ENCODE results near the gene TMEM101.
A peak's percentile ranks its signal among the peaks of the same experiment; 100 is the strongest.

Gene TMEM101

DNA sequence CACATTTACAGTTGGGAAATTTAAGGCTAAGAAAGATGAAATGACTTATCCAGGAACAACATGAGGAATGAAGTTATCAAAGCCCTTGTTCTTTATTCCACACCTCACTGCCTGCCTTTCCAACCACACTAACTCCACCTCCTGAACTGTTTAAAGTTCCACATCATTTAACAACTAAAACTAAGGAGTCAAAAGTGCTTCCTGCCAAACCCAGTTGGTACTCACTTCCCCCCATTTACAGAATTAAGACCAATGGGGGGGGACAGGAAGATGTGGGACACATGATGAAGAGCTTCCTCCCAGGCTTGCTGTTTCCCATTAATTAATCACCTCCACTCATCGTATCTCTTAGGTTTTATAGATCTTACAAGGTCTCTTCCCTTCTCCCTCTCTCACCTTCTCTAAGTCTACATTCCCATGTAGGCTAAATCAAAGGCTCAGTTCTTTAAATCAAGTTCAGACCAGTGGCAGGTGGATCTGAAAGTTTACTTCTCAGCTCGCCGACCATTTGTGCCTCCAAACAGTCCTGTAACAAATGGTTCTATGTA is 19.2 kb upstream of the TMEM101 start:
- no peak overlapping the region for H3K4me3 ChIP-seq (ENCODE audit: low read depth, low read length)
- H3K4me1 ChIP-seq (ENCODE audit: control insufficient read depth, insufficient read depth, low read length), result no peaks in the 10 kb centered on the region
- H3K36me3 ChIP-seq (ENCODE audit: control insufficient read depth in 2 of 2, insufficient read depth in 1 of 2, low read length in 2 of 2), result peaks cover 62 to 77% of the 10 kb centered on the region in 2 experiments
- no peaks in the 10 kb centered on the region for H3K9me3 ChIP-seq (ENCODE audit: control insufficient read depth, insufficient read depth, low read depth, low read length)
- CTCF ChIA-PET, result no interaction called here
- no peak overlapping the region for H3K27ac ChIP-seq (ENCODE audit: extremely low read depth, low read depth, low read length)
- POLR2A ChIA-PET, result no interaction called here
- TF ChIP-seq, protein P1, sequence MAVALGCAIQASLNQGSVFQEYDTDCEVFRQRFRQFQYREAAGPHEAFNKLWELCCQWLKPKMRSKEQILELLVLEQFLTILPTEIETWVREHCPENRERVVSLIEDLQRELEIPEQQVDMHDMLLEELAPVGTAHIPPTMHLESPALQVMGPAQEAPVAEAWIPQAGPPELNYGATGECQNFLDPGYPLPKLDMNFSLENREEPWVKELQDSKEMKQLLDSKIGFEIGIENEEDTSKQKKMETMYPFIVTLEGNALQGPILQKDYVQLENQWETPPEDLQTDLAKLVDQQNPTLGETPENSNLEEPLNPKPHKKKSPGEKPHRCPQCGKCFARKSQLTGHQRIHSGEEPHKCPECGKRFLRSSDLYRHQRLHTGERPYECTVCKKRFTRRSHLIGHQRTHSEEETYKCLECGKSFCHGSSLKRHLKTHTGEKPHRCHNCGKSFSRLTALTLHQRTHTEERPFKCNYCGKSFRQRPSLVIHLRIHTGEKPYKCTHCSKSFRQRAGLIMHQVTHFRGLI (tag by site-specific recombination; IDR thresholded peaks at IDR 0.05), result no peak
- no peak for TF ChIP-seq ZNF23 (tag by site-specific recombination; IDR thresholded peaks at IDR 0.05; ENCODE audit: borderline replicate concordance)
- TF ChIP-seq MEIS1 (CRISPR knock-in tag; IDR thresholded peaks at IDR 0.05; ENCODE audit: borderline replicate concordance), result no peak
- no peak for TF ChIP-seq ZNF501 (tag by site-specific recombination; IDR thresholded peaks at IDR 0.05)
- TF ChIP-seq GLI4 (tag by site-specific recombination; IDR thresholded peaks at IDR 0.05), result no peak
- 0 out of 2 replicates have a peak, but pooled peaks have one; percentile 23 for TF ChIP-seq ZBTB11 (tag by site-specific recombination; conservative IDR thresholded peaks at IDR 0.05; ENCODE audit: low read depth)

GRCh38 chr17:44030482-44030881 is 15.7 kb upstream of the TMEM101 start:
- Histone ChIP-seq H3K4me1 (ENCODE audit: control insufficient read depth, insufficient read depth, low read length) (no peaks in the 10 kb centered on the region), H3K4me3 (ENCODE audit: low read depth, low read length) (no peak overlapping the region), H3K36me3 (ENCODE audit: control insufficient read depth in 2 of 2, insufficient read depth in 1 of 2, low read length in 2 of 2) (peaks cover 38 to 62% of the 10 kb centered on the region in 2 experiments), H3K9me3 (ENCODE audit: control insufficient read depth, insufficient read depth, low read depth, low read length) (no peaks in the 10 kb centered on the region), H3K27ac (ENCODE audit: extremely low read depth, low read depth, low read length) (no peak overlapping the region)
- CTCF ChIA-PET, result interaction anchor here (0.9 to 1.1 kb wide), 3 partner anchors 12 to 87 kb away, joined by 4 to 10 read pairs (median 4); no protein-coding TSS in a partner anchor
- POLR2A ChIA-PET, result no interaction called here
- TF ChIP-seq SP2 (tag by site-specific recombination; IDR thresholded peaks at IDR 0.05) (no peak), ZNF555 (tag by site-specific recombination; conservative IDR thresholded peaks at IDR 0.05) (no peak), GLIS2 (tag by site-specific recombination; IDR thresholded peaks at IDR 0.05) (no peak), ZNF670 (tag by site-specific recombination; IDR thresholded peaks at IDR 0.05; ENCODE audit: low read depth) (no peak), ZNF48 (tag by site-specific recombination; IDR thresholded peaks at IDR 0.05) (no peak), ZNF785 (tag by site-specific recombination; IDR thresholded peaks at IDR 0.05) (no peak), ZNF558 (tag by site-specific recombination; IDR thresholded peaks at IDR 0.05) (no peak), ZSCAN5A (tag by site-specific recombination; IDR thresholded peaks at IDR 0.05) (no peak), MZF1 (tag by site-specific recombination; IDR thresholded peaks at IDR 0.05; ENCODE audit: borderline replicate concordance) (no peak), ZNF624 (tag by site-specific recombination; IDR thresholded peaks at IDR 0.05) (no peak), ZNF157 (tag by site-specific recombination; IDR thresholded peaks at IDR 0.05) (no peak), ZNF239 (tag by site-specific recombination; IDR thresholded peaks at IDR 0.05) (no peak)
- TF ChIP-seq, protein P2, sequence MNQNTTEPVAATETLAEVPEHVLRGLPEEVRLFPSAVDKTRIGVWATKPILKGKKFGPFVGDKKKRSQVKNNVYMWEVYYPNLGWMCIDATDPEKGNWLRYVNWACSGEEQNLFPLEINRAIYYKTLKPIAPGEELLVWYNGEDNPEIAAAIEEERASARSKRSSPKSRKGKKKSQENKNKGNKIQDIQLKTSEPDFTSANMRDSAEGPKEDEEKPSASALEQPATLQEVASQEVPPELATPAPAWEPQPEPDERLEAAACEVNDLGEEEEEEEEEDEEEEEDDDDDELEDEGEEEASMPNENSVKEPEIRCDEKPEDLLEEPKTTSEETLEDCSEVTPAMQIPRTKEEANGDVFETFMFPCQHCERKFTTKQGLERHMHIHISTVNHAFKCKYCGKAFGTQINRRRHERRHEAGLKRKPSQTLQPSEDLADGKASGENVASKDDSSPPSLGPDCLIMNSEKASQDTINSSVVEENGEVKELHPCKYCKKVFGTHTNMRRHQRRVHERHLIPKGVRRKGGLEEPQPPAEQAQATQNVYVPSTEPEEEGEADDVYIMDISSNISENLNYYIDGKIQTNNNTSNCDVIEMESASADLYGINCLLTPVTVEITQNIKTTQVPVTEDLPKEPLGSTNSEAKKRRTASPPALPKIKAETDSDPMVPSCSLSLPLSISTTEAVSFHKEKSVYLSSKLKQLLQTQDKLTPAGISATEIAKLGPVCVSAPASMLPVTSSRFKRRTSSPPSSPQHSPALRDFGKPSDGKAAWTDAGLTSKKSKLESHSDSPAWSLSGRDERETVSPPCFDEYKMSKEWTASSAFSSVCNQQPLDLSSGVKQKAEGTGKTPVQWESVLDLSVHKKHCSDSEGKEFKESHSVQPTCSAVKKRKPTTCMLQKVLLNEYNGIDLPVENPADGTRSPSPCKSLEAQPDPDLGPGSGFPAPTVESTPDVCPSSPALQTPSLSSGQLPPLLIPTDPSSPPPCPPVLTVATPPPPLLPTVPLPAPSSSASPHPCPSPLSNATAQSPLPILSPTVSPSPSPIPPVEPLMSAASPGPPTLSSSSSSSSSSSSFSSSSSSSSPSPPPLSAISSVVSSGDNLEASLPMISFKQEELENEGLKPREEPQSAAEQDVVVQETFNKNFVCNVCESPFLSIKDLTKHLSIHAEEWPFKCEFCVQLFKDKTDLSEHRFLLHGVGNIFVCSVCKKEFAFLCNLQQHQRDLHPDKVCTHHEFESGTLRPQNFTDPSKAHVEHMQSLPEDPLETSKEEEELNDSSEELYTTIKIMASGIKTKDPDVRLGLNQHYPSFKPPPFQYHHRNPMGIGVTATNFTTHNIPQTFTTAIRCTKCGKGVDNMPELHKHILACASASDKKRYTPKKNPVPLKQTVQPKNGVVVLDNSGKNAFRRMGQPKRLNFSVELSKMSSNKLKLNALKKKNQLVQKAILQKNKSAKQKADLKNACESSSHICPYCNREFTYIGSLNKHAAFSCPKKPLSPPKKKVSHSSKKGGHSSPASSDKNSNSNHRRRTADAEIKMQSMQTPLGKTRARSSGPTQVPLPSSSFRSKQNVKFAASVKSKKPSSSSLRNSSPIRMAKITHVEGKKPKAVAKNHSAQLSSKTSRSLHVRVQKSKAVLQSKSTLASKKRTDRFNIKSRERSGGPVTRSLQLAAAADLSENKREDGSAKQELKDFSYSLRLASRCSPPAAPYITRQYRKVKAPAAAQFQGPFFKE (tag by site-specific recombination; IDR thresholded peaks at IDR 0.05; ENCODE audit: borderline replicate concordance), result no peak
- TF ChIP-seq, protein P3, sequence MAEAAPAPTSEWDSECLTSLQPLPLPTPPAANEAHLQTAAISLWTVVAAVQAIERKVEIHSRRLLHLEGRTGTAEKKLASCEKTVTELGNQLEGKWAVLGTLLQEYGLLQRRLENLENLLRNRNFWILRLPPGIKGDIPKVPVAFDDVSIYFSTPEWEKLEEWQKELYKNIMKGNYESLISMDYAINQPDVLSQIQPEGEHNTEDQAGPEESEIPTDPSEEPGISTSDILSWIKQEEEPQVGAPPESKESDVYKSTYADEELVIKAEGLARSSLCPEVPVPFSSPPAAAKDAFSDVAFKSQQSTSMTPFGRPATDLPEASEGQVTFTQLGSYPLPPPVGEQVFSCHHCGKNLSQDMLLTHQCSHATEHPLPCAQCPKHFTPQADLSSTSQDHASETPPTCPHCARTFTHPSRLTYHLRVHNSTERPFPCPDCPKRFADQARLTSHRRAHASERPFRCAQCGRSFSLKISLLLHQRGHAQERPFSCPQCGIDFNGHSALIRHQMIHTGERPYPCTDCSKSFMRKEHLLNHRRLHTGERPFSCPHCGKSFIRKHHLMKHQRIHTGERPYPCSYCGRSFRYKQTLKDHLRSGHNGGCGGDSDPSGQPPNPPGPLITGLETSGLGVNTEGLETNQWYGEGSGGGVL (tag by site-specific recombination; IDR thresholded peaks at IDR 0.05), result no peak
